GM10266 (cell line): ENCODE results near the gene CFB.
"Not testable (repeated sequence)": the region's sequence is repeated elsewhere in the genome, so short reads cannot be mapped to it uniquely, and the experiment has no call there.

Experiments used
- DNase-seq: peaks from one replicate; pipeline ENCODE4 v3.0.0; 2012; ENCODE audit errors: extremely low spot score
- TF ChIP-seq, protein P1 (sequence below): IDR thresholded peaks from 2 replicates; pipeline ENCODE4 v1.5.1; 2012; ENCODE audit warnings: mild to moderate bottlenecking, low read depth; ENCODE audit not compliant: control insufficient read depth, insufficient read depth; ENCODE audit errors: missing control alignments

Gene CFB

DNA sequence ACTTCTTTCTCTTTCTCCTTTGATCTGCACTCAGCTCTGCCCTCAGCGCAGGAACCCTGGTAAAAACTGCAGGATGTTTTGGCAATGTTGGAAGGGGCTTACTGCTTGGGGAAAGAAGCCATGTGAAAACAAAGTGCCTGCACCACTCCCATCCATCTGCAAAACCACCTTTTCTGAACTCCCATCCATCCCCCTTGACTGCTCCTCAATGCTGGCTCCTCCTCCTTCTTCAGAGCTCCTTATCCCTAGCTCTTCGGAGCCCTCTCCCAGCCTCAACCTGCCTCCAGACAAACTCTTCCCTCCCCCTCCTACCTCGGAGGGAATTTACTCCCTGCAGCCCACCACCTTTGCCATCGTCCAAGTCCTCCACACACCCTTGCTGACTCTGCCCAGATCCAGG, 39.8 kb upstream of the CFB start:
- TF ChIP-seq, protein P1, sequence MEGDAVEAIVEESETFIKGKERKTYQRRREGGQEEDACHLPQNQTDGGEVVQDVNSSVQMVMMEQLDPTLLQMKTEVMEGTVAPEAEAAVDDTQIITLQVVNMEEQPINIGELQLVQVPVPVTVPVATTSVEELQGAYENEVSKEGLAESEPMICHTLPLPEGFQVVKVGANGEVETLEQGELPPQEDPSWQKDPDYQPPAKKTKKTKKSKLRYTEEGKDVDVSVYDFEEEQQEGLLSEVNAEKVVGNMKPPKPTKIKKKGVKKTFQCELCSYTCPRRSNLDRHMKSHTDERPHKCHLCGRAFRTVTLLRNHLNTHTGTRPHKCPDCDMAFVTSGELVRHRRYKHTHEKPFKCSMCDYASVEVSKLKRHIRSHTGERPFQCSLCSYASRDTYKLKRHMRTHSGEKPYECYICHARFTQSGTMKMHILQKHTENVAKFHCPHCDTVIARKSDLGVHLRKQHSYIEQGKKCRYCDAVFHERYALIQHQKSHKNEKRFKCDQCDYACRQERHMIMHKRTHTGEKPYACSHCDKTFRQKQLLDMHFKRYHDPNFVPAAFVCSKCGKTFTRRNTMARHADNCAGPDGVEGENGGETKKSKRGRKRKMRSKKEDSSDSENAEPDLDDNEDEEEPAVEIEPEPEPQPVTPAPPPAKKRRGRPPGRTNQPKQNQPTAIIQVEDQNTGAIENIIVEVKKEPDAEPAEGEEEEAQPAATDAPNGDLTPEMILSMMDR = no peak
- no peak for DNase-seq

DNA sequence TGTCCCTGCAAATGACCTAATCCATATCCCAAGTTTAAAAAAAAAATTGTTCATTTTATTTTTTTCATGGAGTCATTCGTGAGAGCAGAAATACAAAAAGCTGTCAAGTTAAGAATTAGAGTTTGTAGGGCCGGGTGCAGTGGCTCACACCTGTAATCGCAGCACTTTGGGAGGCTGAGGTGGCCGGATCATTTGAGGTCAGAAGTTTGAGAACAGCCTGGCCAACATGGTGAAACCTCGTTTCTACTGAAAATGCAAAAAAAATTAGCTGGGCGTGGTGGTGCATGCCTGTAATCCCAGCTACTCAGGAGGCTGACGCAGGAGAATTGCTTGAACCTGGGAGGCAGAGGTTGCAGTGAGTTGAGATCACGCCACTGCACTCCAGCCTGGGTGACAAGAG, 39.2 kb upstream of the CFB start:
- DNase-seq = not testable (repeated sequence)

DNA sequence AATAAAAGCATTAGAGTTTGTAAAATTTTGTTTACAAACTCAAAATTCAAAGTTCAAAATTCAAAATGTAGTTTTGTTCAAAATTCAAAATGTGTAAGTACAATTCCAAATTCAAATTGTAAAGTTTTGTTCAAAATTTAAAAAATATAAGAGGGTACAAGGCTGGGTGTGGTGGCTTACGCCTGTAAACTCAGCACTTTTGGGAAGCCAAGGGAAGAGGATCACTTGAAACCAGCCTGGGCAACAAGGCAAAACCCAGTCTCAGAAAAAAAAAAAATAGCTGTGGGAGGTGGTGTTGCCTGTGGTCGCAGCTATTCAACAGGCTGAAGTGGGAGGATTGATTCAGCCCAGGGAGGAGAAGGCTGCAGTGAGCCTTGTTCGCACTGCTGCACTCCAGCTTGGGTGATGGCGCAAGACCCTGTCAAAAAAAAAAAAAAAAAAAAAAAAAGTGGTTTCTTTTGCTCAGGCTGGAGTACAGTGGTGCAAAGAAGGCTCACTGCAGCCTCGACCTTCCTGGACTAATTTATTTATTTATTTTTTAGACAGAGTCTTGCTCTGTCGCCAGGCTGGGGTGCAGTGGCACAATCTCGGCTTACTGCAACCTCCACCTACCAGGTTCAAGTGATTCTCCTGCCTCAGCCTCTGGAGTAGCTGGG, 38.6 kb upstream of the CFB start:
- DNase-seq = no peak

DNA sequence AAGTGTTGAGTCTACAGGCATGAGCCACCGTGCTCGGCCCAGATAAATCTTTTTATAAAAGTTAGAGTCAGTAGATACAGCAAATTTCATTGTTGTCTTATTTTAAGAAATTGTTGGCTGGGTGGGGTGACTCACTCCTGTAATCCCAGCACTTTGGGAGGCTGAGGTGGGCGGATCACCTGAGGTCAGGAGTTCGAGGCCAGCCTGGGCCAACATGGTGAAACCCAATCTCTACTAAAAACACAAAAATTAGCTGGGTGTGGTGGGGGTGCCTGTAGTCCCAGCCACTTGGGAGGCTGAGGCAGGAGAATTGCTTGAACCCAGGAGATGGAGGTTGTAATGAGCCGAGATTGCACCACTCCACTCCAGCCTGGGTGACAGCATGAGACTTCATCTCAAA, 37.6 kb upstream of the CFB start:
- DNase-seq = not testable (repeated sequence)

More for the DNA sequence above, 38.6 kb upstream of the CFB start:
- TF ChIP-seq, protein P1 = no peak

DNA sequence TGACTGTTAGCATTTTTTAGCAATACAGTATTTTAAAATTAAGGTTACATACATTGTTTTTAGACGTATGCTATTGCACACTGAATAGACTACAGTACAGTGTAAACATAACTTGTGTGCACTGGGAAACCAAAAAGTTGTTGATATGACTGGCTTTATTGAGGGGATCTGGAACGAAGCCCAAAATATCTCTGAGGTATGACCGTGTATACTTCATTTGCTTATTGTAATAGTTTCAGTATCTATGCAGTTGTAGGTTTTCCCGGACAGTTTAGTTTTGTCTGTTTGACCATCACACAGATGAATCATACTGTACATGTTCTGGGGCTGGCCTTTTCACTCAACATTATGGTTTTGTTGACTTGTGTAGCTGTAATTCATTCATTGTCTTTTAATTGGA, 37.1 kb upstream of the CFB start:
- DNase-seq = peak; percentile 69
- TF ChIP-seq, protein P1 = no peak

DNA sequence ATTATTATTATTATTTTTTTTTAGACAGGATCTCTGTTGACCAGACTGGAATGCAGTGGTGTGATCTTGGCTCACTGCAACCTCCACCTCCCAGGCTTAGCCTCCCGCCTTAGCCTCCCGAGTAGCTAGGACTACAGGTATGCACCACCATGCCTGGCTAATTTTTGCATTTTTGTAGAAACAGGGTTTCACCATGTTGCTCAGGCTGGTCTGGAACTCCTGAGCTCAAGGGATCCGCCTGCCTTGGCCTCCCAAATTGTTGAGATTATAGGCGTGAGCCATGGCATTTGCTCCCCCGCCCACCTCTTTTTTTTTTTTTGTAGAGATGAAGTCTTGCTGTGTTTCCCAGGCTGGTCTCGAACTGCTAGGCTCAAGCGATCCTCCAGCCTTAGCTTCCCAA, 36.6 kb upstream of the CFB start:
- DNase-seq = not testable (repeated sequence)

DNA sequence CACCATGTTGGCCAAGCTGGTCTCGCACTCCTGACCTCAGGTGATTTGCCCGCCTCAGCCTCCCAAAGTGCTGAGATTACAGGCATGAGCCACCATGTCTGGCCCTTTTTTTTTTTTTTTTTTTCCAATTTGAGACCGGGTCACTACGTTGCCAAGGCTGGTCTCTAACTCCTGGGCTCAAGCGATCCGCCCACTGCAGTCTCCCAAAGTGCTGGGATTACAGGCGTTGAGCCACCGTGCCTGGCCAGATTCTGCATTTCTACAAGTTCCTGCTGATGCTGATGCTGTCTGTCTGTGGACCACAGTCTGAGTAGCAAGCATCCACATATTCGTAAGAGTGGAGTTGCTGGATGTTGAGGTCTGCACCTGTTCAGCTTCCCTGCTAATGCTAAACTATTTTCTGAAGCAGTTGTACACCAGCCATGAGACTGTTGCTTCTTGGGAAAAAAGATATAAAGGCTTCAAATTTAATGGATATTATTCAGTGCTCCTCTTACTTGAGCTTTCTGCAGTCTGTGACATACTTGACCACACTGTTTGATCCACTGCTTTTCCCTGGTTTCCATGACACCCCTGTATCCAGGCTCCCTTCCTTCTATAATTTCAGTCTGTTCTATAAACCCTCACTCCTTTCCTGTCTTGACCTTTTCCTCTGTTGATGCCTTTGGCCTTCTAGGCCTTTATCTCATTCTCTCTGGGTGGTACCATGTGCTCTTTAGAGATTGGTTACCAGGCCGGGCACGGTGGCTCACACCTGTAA, 33.9 kb upstream of the CFB start:
- TF ChIP-seq, protein P1 = no peak
- no peak for DNase-seq

DNA sequence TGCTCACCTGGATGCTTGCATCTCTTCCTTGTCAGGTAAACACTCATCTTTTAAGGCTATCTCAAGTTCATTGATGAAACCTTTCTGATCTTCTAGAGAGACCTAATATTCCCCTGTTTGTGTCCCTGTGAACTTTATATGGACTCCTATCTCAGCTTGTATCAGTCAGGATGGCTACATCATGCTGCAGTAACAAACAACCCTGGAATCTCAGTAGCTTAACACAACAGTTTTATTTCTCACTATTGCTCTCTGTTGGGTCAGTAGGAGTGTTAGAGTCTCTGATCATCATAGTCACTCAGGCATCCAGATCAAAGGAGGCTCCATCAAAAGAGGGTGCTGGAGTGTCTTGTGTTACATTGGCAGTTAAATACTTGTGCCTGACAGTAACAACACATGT, 30.5 kb upstream of the CFB start:
- TF ChIP-seq, protein P1 = no peak
- DNase-seq = no peak

DNA sequence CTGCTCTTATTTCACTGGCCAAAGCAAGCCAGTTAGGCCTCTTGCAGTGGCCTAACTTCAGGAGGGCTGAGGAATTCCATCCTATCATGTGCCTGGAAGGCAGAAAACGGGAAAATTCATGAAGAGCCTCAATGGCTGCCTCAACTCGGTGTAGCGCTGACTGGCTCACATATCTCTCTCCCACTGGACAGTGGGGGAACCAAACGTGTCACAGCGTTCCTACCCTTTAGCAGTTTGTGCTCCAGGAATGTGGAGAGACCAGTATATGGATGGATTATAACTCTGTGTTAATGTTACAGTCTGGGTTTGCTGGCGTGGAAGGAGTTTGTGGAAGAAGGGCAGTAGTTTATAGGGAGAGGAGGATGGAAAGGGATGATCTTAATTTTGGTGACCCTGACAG, 30.1 kb upstream of the CFB start:
- no peak for DNase-seq
- TF ChIP-seq, protein P1 = no peak
